Measurements from ENCODE around the gene PTPRG. TPM values are rescaled to one million over a fixed set of nuclear protein-coding genes. Genes with fewer than 3 reads are reported as not detected.

Gene PTPRG
- total and polyA plus RNA-seq, 2 of the 13 experiments (the other 11 are each of a cell fraction or from before 2014, with no cell fraction given): 8.0 to 25.3 TPM

GRCh38 chr3:61560517-61561373 is 626 bp upstream of the PTPRG start (continued):
- TF ChIP-seq RERE (CRISPR knock-in tag; IDR thresholded peaks at IDR 0.05; ENCODE audit: low read depth): 0 out of 2 replicates have a peak, but pooled peaks have one; percentile 35
- peak; percentile 56; the same call in 1 of the 2 replicates for TF ChIP-seq HOXA3 (CRISPR knock-in tag; IDR thresholded peaks at IDR 0.05)
- TF ChIP-seq DZIP1 (CRISPR knock-in tag; IDR thresholded peaks at IDR 0.05): no peak
- TF ChIP-seq HOXA7 (CRISPR knock-in tag; IDR thresholded peaks at IDR 0.05): no peak
- TF ChIP-seq MEF2D (CRISPR knock-in tag; IDR thresholded peaks at IDR 0.05): 0 out of 2 replicates have a peak, but pooled peaks have one; percentile 19
- TF ChIP-seq SIN3B (IDR thresholded peaks at IDR 0.05; ENCODE audit: low read length): no peak
- peak; percentile 74 for TF ChIP-seq RBM39 (IDR thresholded peaks at IDR 0.05; ENCODE audit: low read depth, low read length, poor library complexity, severe bottlenecking)
- 0 out of 2 replicates have a peak, but pooled peaks have one; percentile 18 for TF ChIP-seq MEIS2 (CRISPR knock-in tag; IDR thresholded peaks at IDR 0.05)
- no peak for TF ChIP-seq TSC22D2 (CRISPR knock-in tag; IDR thresholded peaks at IDR 0.05; ENCODE audit: borderline replicate concordance)
- peak; percentile 96 for TF ChIP-seq CEBPB (IDR thresholded peaks at IDR 0.05; ENCODE audit: borderline replicate concordance, low read depth, low read length)
- TF ChIP-seq MAZ (IDR thresholded peaks at IDR 0.05; ENCODE audit: borderline replicate concordance, low read depth, low read length): 0 out of 2 replicates have a peak, but pooled peaks have one; percentile 21
- TF ChIP-seq MAZ (CRISPR knock-in tag; IDR thresholded peaks at IDR 0.05; ENCODE audit: low read depth): no peak; the same call in 1 of the 2 replicates
- 0 out of 2 replicates have a peak, but pooled peaks have one; percentile 51 for TF ChIP-seq KMT2A (CRISPR knock-in tag; IDR thresholded peaks at IDR 0.05)
- no peak for TF ChIP-seq THAP8 (CRISPR knock-in tag; IDR thresholded peaks at IDR 0.05; ENCODE audit: borderline replicate concordance)
- TF ChIP-seq HNRNPL (IDR thresholded peaks at IDR 0.05; ENCODE audit: low read depth, low read length): no peak
- TF ChIP-seq CREM (IDR thresholded peaks at IDR 0.05): peak; percentile 51; the same call in 1 of the 2 replicates
- no peak for TF ChIP-seq CREM (CRISPR knock-in tag; IDR thresholded peaks at IDR 0.05)
- 0 out of 2 replicates have a peak, but pooled peaks have one; percentile 40 for TF ChIP-seq SATB2 (CRISPR knock-in tag; IDR thresholded peaks at IDR 0.05)
- peak; percentile 35; the same call in 1 of the 2 replicates for TF ChIP-seq TBX3 (IDR thresholded peaks at IDR 0.05; ENCODE audit: borderline replicate concordance)
- no peak for TF ChIP-seq DNMT1 (CRISPR knock-in tag; IDR thresholded peaks at IDR 0.05)
- peak; percentile 85 for TF ChIP-seq AGO2 (optimal IDR thresholded peaks at IDR 0.05; ENCODE audit: low read depth, low read length)

Data from HepG2 (cell line).